Neural cell (in vitro differentiated cells): Measurements from ENCODE around the gene DEFB110. TPM values are rescaled to one million over a fixed set of nuclear protein-coding genes. Genes with fewer than 3 reads are reported as not detected.

Experiments
- H2AFZ ChIP-seq: fragments of 200-600, 300-800 bp; sonication (generic), shearing (Covaris generic); 2 replicates; pipeline ENCODE4 v1.6.0; 2014; ENCODE audit warnings: low read depth, mild to moderate bottlenecking, antibody characterized with exemption, low read length, moderate library complexity
- H3F3A ChIP-seq: fragments of 200-600 bp; shearing (Covaris generic); 2 replicates; pipeline ENCODE4 v1.6.1; 2016; ENCODE audit warnings: mild to moderate bottlenecking, moderate library complexity, mixed read lengths, antibody characterized with exemption, low read length; ENCODE audit not compliant: insufficient read depth, poor library complexity, severe bottlenecking
- H3K27ac ChIP-seq: fragments of 200-600, 300-800 bp; sonication (generic), shearing (Covaris generic); 2 replicates; pipeline ENCODE4 v1.5.1; 2014; ENCODE audit warnings: mild to moderate bottlenecking, low read length, moderate library complexity
- H3K27me3 ChIP-seq: fragments of 300-800, 200-600 bp; sonication (generic), shearing (Covaris generic); 2 replicates; pipeline ENCODE4 v1.6.0; 2014; ENCODE audit warnings: mild to moderate bottlenecking, low read depth, low read length, moderate library complexity; ENCODE audit not compliant: insufficient read depth
- H3K36me3 ChIP-seq: fragments of 300-800, 200-600 bp; sonication (generic), shearing (Covaris generic); 2 replicates; pipeline ENCODE4 v1.5.1; 2014; ENCODE audit warnings: mild to moderate bottlenecking, antibody characterized with exemption, low read length, moderate library complexity; ENCODE audit not compliant: insufficient read depth
- H3K4me2 ChIP-seq: fragments of 300-800, 200-600 bp; sonication (generic), shearing (Covaris generic); 2 replicates; pipeline ENCODE4 v1.6.0; 2014; ENCODE audit warnings: mild to moderate bottlenecking, low read length
- H3K4me3 ChIP-seq: fragments of 300-800, 200-600 bp; sonication (generic), shearing (Covaris generic); 2 replicates; pipeline ENCODE4 v1.5.1; 2014; ENCODE audit warnings: mild to moderate bottlenecking, low read length, moderate library complexity
- H3K79me2 ChIP-seq: fragments of 200-600 bp; shearing (Covaris generic); replicated peaks from 2 replicates; pipeline ENCODE4 v1.6.0; 2014; ENCODE audit warnings: mild to moderate bottlenecking, low read length, moderate library complexity; ENCODE audit not compliant: insufficient read depth
- H3K9ac ChIP-seq: fragments of 300-800, 200-600 bp; sonication (generic), shearing (Covaris generic); 2 replicates; pipeline ENCODE4 v1.6.1; 2016; ENCODE audit warnings: mild to moderate bottlenecking, low read length, mixed read lengths
- H3K9me2 ChIP-seq: fragments of 200-600 bp; shearing (Covaris generic); 2 replicates; pipeline ENCODE4 v1.6.1; 2016; ENCODE audit warnings: mild to moderate bottlenecking, low read length, mixed read lengths; ENCODE audit not compliant: insufficient read depth
- H3K9me3 ChIP-seq: fragments of 200-600, 300-800 bp; sonication (generic), shearing (Covaris generic); 2 replicates; pipeline ENCODE4 v1.6.1; 2016; ENCODE audit warnings: mild to moderate bottlenecking, mixed run types, low read length, moderate library complexity, mixed read lengths
- H4K20me1 ChIP-seq: fragments of 200-600 bp; shearing (Covaris generic); 2 replicates; pipeline ENCODE4 v1.6.1; 2016; ENCODE audit warnings: mild to moderate bottlenecking, mixed run types; ENCODE audit not compliant: insufficient read depth
- CTCF ChIP-seq: fragments of 450-650 bp; IDR thresholded peaks from 2 replicates; pipeline ENCODE4 v1.5.1; 2014; ENCODE audit warnings: antibody characterized with exemption, mild to moderate bottlenecking, moderate library complexity; ENCODE audit not compliant: poor library complexity, severe bottlenecking
- EP300 ChIP-seq: fragments of 450-650 bp; conservative IDR thresholded peaks from 2 replicates; pipeline ENCODE4 v1.6.1; 2014; ENCODE audit warnings: antibody characterized with exemption, mild to moderate bottlenecking, moderate library complexity; ENCODE audit not compliant: poor library complexity, severe bottlenecking
- EZH2 ChIP-seq: fragments of 200-600, 300-800 bp; shearing (Covaris generic), sonication (generic); IDR thresholded peaks from 2 replicates; pipeline ENCODE4 v1.6.1; 2014; ENCODE audit warnings: antibody characterized with exemption, low read length, borderline replicate concordance, mild to moderate bottlenecking; ENCODE audit not compliant: insufficient read depth, poor library complexity, severe bottlenecking
- MXI1 ChIP-seq: fragments of 450-650 bp; conservative IDR thresholded peaks from 2 replicates; pipeline ENCODE4 v1.6.1; 2014; ENCODE audit warnings: antibody characterized with exemption, mild to moderate bottlenecking; ENCODE audit not compliant: poor library complexity, severe bottlenecking
- POLR2AphosphoS5 ChIP-seq: IDR thresholded peaks from 2 replicates; pipeline ENCODE4 v1.6.1; 2012
- RAD21 ChIP-seq: fragments of 450-650 bp; conservative IDR thresholded peaks from 2 replicates; pipeline ENCODE4 v1.6.1; 2014; ENCODE audit warnings: antibody characterized with exemption, mild to moderate bottlenecking, moderate library complexity
- SMC3 ChIP-seq: fragments of 450-650 bp; conservative IDR thresholded peaks from 2 replicates; pipeline ENCODE4 v1.6.1; 2014; ENCODE audit warnings: antibody characterized with exemption, mild to moderate bottlenecking, moderate library complexity; ENCODE audit not compliant: poor library complexity
- TAF1 ChIP-seq: IDR thresholded peaks from 2 replicates; pipeline ENCODE4 v1.6.1; 2012; ENCODE audit warnings: low read depth
- polyA plus RNA-seq: library from polyadenylated mRNA; depleted of rRNA; stranded (reverse); fragments of >200 nt; gene quantifications from 2 replicates; pipeline ENCODE4 v1.2.3, GENCODE V29; 2014
- TF ChIP-seq, protein P1 (sequence below): IDR thresholded peaks from 2 replicates; pipeline ENCODE4 v1.6.1; 2012; ENCODE audit warnings: borderline replicate concordance

Gene DEFB110
- polyA plus RNA-seq, 1 donor from 2014 or later, result not detected

GRCh38 chr6:50007819-50008218 lies 14.0 kb downstream of the DEFB110 start:
- Histone ChIP-seq H4K20me1 (no peaks in the 10 kb centered on the region), H3K9ac (no peak overlapping the region), H2AFZ (no peak overlapping the region), H3K9me2 (no peaks in the 10 kb centered on the region), H3K4me3 (no peak overlapping the region), H3K27me3 (no peaks in the 10 kb centered on the region), H3K9me3 (no peaks in the 10 kb centered on the region), H3K79me2 (no peaks in the 10 kb centered on the region), H3F3A (no peaks in the 10 kb centered on the region), H3K4me2 (no peak overlapping the region), H3K36me3 (no peaks in the 10 kb centered on the region), H3K27ac (no peak overlapping the region)
- TF ChIP-seq MXI1 (no peak), EP300 (no peak), RAD21 (no peak), POLR2AphosphoS5 (no peak), CTCF (no peak), SMC3 (no peak)

DNA sequence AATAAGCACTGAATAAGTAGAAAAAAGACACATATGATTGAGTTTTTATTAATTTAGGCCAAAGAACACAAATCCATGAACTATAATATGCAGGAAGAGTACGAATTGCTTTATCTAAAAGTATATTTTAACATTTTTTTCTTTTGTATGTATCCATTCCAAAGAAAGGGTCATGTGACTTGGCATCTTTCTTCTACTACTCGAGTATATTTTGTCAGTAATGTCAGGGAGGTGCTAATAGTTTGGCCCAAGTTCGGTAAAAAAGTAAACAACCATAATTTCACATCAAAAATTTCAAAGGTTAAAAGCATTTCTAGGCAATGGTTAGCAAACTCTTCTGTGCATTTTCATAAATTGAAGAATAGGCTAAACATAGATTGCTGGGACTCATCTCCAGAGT lies 18.7 kb downstream of the DEFB110 start:
- Histone ChIP-seq H3K27ac (no peak overlapping the region), H3K27me3 (no peaks in the 10 kb centered on the region), H3K36me3 (no peaks in the 10 kb centered on the region), H3K79me2 (no peaks in the 10 kb centered on the region), H3K9ac (no peak overlapping the region), H3K4me2 (no peak overlapping the region), H3K9me3 (no peaks in the 10 kb centered on the region), H3K9me2 (no peaks in the 10 kb centered on the region), H3K4me3 (no peak overlapping the region), H4K20me1 (no peaks in the 10 kb centered on the region), H3F3A (no peaks in the 10 kb centered on the region), H2AFZ (no peak overlapping the region)
- TF ChIP-seq EZH2 (no peak), MXI1 (no peak), POLR2AphosphoS5 (no peak), RAD21 (no peak), SMC3 (no peak), EP300 (no peak), TAF1 (no peak), CTCF (no peak)
- TF ChIP-seq, protein P1, sequence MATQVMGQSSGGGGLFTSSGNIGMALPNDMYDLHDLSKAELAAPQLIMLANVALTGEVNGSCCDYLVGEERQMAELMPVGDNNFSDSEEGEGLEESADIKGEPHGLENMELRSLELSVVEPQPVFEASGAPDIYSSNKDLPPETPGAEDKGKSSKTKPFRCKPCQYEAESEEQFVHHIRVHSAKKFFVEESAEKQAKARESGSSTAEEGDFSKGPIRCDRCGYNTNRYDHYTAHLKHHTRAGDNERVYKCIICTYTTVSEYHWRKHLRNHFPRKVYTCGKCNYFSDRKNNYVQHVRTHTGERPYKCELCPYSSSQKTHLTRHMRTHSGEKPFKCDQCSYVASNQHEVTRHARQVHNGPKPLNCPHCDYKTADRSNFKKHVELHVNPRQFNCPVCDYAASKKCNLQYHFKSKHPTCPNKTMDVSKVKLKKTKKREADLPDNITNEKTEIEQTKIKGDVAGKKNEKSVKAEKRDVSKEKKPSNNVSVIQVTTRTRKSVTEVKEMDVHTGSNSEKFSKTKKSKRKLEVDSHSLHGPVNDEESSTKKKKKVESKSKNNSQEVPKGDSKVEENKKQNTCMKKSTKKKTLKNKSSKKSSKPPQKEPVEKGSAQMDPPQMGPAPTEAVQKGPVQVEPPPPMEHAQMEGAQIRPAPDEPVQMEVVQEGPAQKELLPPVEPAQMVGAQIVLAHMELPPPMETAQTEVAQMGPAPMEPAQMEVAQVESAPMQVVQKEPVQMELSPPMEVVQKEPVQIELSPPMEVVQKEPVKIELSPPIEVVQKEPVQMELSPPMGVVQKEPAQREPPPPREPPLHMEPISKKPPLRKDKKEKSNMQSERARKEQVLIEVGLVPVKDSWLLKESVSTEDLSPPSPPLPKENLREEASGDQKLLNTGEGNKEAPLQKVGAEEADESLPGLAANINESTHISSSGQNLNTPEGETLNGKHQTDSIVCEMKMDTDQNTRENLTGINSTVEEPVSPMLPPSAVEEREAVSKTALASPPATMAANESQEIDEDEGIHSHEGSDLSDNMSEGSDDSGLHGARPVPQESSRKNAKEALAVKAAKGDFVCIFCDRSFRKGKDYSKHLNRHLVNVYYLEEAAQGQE, result no peak
